NCI-H526 (cell line): ENCODE results near the gene POM121L12.

Experiments
- DNase-seq, 2 experiments: peaks; one replicate each; lab custom pipeline; 2025; lab: John Stamatoyannopoulos, UW

POM121L12 gene

GRCh38 chr7:53035499-53036412, at the start of gene POM121L12:
TSS of gene POM121L12 (plus strand) at chr7:53035633. CDS start at chr7:53035672, 39 bp downstream.
- no peak for DNase-seq

- no peak for DNase-seq
These were observed 43.4 kb upstream of the POM121L12 start for GRCh38 chr7:52992001-52992400.

- no peak for DNase-seq
These were observed 42.8 kb upstream of the POM121L12 start for GRCh38 chr7:52992479-52993162.

GRCh38 chr7:52995676-52996075, 39.8 kb upstream of the POM121L12 start:
- DNase-seq = no peak

GRCh38 chr7:53001221-53001620, 34.2 kb upstream of the POM121L12 start:
- DNase-seq = no peak

- DNase-seq = no peak
These were observed 33.0 kb upstream of the POM121L12 start for GRCh38 chr7:53002389-53002788.

- DNase-seq = no peak
These were observed 31.6 kb upstream of the POM121L12 start for GRCh38 chr7:53003653-53004445.

GRCh38 chr7:53013925-53014324, 21.5 kb upstream of the POM121L12 start:
- no peak for DNase-seq

GRCh38 chr7:53015463-53015862, 20.0 kb upstream of the POM121L12 start:
- no peak for DNase-seq

GRCh38 chr7:53022893-53023292, 12.5 kb upstream of the POM121L12 start:
- DNase-seq = no peak

- no peak for DNase-seq
These were observed 13.2 kb downstream of the POM121L12 start for GRCh38 chr7:53048638-53049037.

- no peak for DNase-seq
These were observed 15.0 kb downstream of the POM121L12 start for GRCh38 chr7:53050433-53050832.

- DNase-seq = no peak
These were observed 24.2 kb downstream of the POM121L12 start for GRCh38 chr7:53059591-53059990.

GRCh38 chr7:53060066-53060465, 24.6 kb downstream of the POM121L12 start:
- no peak for DNase-seq

- DNase-seq = no peak
These were observed 27.4 kb downstream of the POM121L12 start for GRCh38 chr7:53062796-53063195.

- no peak for DNase-seq
These were observed 33.2 kb downstream of the POM121L12 start for GRCh38 chr7:53068673-53069072.

GRCh38 chr7:53070883-53071282, 35.5 kb downstream of the POM121L12 start:
- DNase-seq = no peak
